K562 (cell line): ENCODE data around the gene ANXA4. TPM values are rescaled to one million over a fixed set of nuclear protein-coding genes. Genes with fewer than 3 reads are reported as not detected.

Experiments
- BHLHE40 ChIP-seq: IDR thresholded peaks from 2 replicates; pipeline ENCODE4 v1.6.1; 2011; ENCODE audit warnings: low read length, improper control_type of control experiment
- CTBP1 ChIP-seq: fragments of 450-650 bp; IDR thresholded peaks from 2 replicates; pipeline ENCODE4 v1.6.1; 2016; ENCODE audit warnings: borderline replicate concordance
- EP300 ChIP-seq: IDR thresholded peaks from 2 replicates; pipeline ENCODE4 v1.6.1; 2012; ENCODE audit warnings: low read length, improper control_type of control experiment
- KAT8 ChIP-seq: fragments of 450-650 bp; IDR thresholded peaks from 2 replicates; pipeline ENCODE4 v1.6.1; 2016; ENCODE audit warnings: low read depth, mild to moderate bottlenecking
- LEF1 ChIP-seq: fragments of 450-650 bp; IDR thresholded peaks from 2 replicates; pipeline ENCODE4 v1.6.1; 2016; ENCODE audit warnings: mild to moderate bottlenecking
- NELFE ChIP-seq: IDR thresholded peaks from 2 replicates; pipeline ENCODE4 v1.6.1; 2011; ENCODE audit warnings: mild to moderate bottlenecking; ENCODE audit not compliant: insufficient read depth, insufficient read length
- PHF20 ChIP-seq: fragments of 450-650 bp; IDR thresholded peaks from 2 replicates; pipeline ENCODE4 v1.6.1; 2018; ENCODE audit not compliant: partially characterized antibody
- RFX1 ChIP-seq: fragments of 450-650 bp; IDR thresholded peaks from 2 replicates; pipeline ENCODE4 v1.6.1; 2016; ENCODE audit warnings: mild to moderate bottlenecking, moderate library complexity
- STAG1 ChIP-seq: sonication (generic); formaldehyde crosslinking; IDR thresholded peaks from 2 replicates; pipeline ENCODE4 v1.5.0; 2020; ENCODE audit warnings: missing genetic modification reagents, borderline replicate concordance
- TFAP4 ChIP-seq: sonication (generic); formaldehyde crosslinking; IDR thresholded peaks from 2 replicates; pipeline ENCODE4 v1.8.0; 2022; ENCODE audit warnings: missing genetic modification reagents, mild to moderate bottlenecking, moderate library complexity, borderline replicate concordance
- ZNF232 ChIP-seq: sonication (generic); formaldehyde crosslinking; IDR thresholded peaks from 2 replicates; pipeline ENCODE4 v1.8.0; 2022; ENCODE audit warnings: mild to moderate bottlenecking, missing genetic modification reagents
- ZNF239 ChIP-seq: fragments of 250-450 bp; sonication (Bioruptor Pico); IDR thresholded peaks from 2 replicates; pipeline ENCODE4 v1.4.0; 2020; ENCODE audit warnings: mild to moderate bottlenecking
- ZNF3 ChIP-seq: fragments of 250-450 bp; sonication (Bioruptor Pico); IDR thresholded peaks from 2 replicates; pipeline ENCODE4 v1.5.0; 2021; ENCODE audit warnings: mild to moderate bottlenecking, moderate library complexity
- ZNF398 ChIP-seq: fragments of 250-450 bp; sonication (Bioruptor Pico); IDR thresholded peaks from 2 replicates; pipeline ENCODE4 v1.8.0; 2021; ENCODE audit warnings: moderate library complexity, mild to moderate bottlenecking, inconsistent platforms
- ZNF445 ChIP-seq: fragments of 250-450 bp; sonication (Bioruptor Pico); IDR thresholded peaks from 2 replicates; pipeline ENCODE4 v1.4.0; 2020; ENCODE audit warnings: low read depth, mild to moderate bottlenecking, moderate library complexity
- polyA plus RNA-seq, 8 experiments: library from polyadenylated mRNA; depleted of rRNA in 4 of 8; stranded (reverse) in 5 of 8; unstranded in 3 of 8; fragments of >200 nt; fragmentation: Nextera tagmentation in 2 of 8; fragmentation: Illumina TruSeq in 1 of 8; extraction: Ambion mirVana in 2 of 8; extraction: Trizol in 1 of 8; gene quantifications; 2 replicates each; pipeline versions ENCODE4 v1.2.1 to v1.2.3, GENCODE V29; 2011 to 2014; ENCODE audit warnings: inconsistent platforms in 1 of 8, missing spikeins in 1 of 8
- total RNA-seq, 7 experiments: library from RNA; depleted of rRNA in 6 of 7; stranded (reverse); fragments of >200 nt in 6 of 7; fragmentation: Illumina TruSeq in 2 of 7; extraction: Trizol in 2 of 7; gene quantifications; 2 replicates each; pipeline versions ENCODE4 v1.2.1 to v1.2.3, GENCODE V29; 2011 to 2021; ENCODE audit warnings: low replicate concordance in 1 of 7
- TF ChIP-seq, protein P1 (sequence below): sonication (generic); formaldehyde crosslinking; IDR thresholded peaks from 2 replicates; pipeline ENCODE4 v1.8.0; 2022; ENCODE audit warnings: mild to moderate bottlenecking, missing genetic modification reagents, borderline replicate concordance

ANXA4 gene
- total and polyA plus RNA-seq, 9 of the 15 experiments (the other 6 are each of a cell fraction or from before 2014, with no cell fraction given) = 3.4 to 13.6 (median 11.6) TPM

DNA sequence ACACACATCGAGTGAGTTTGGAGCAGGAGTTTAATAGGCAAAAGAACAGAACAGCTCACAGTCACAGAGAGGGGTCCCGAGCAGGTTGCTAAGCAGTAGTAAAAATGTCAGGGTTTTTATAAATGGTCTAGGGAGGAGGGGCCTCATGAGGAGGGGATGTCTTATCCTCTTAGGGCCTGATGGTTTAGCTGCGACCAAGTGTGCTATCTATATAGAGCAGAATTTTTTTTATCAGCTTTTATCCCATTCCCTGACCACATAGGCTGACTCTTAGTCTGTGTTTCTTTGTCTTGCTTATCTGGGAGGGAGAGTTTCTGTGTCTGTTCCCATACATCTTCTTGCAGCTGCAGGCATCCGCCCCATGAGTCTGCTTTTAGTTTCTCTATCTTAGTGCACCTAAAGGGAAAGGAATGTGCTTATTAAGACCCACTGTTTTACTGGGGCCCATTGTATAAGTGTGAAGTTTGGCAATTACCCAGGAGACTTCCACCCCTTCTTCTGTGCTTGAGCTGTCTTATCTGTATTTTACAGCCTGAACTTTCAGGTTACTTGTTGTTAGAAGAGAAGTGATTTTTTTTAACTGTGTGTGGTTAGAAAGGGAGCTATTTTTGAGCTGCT is 57.1 kb downstream of the ANXA4 start (continued):
- no peak for TF ChIP-seq ZNF3
- TF ChIP-seq EP300 = peak; percentile 95
- TF ChIP-seq ZNF239 = peak; percentile 71
- TF ChIP-seq TFAP4 (CRISPR knock-in tag) = no peak; the same call in 1 of the 2 replicates
- no peak for TF ChIP-seq STAG1
- TF ChIP-seq KAT8 = no peak
- TF ChIP-seq RFX1 = peak; percentile 75
- TF ChIP-seq PHF20 = no peak
- no peak for TF ChIP-seq NELFE
- peak; percentile 98 for TF ChIP-seq CTBP1
- TF ChIP-seq ZNF232 (CRISPR knock-in tag) = no peak
- no peak for TF ChIP-seq ZNF398 (CRISPR knock-in tag)
- no peak; the same call in 1 of the 2 replicates for TF ChIP-seq ZNF445
- TF ChIP-seq, protein P1, sequence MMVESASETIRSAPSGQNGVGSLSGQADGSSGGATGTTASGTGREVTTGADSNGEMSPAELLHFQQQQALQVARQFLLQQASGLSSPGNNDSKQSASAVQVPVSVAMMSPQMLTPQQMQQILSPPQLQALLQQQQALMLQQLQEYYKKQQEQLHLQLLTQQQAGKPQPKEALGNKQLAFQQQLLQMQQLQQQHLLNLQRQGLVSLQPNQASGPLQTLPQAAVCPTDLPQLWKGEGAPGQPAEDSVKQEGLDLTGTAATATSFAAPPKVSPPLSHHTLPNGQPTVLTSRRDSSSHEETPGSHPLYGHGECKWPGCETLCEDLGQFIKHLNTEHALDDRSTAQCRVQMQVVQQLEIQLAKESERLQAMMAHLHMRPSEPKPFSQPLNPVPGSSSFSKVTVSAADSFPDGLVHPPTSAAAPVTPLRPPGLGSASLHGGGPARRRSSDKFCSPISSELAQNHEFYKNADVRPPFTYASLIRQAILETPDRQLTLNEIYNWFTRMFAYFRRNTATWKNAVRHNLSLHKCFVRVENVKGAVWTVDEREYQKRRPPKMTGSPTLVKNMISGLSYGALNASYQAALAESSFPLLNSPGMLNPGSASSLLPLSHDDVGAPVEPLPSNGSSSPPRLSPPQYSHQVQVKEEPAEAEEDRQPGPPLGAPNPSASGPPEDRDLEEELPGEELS = no peak
- TF ChIP-seq LEF1 = peak; percentile 96
- TF ChIP-seq BHLHE40 = peak; percentile 23; the same call in 1 of the 2 replicates
